NCI-H1436 (cell line): Measurements from ENCODE around the gene DSTN.

Source experiments
- DNase-seq: peaks from one replicate; lab custom pipeline; 2025; lab: John Stamatoyannopoulos, UW

Gene DSTN

GRCh38 chr20:17637985-17638640, 68.2 kb downstream of the DSTN start:
- no peak for DNase-seq

- no peak for DNase-seq
Observed at GRCh38 chr20:17638835-17639407, 69.0 kb downstream of the DSTN start.

- no peak for DNase-seq
Observed at GRCh38 chr20:17640146-17640874, 70.4 kb downstream of the DSTN start.

- no peak for DNase-seq
Observed at GRCh38 chr20:17640875-17641378, 71.1 kb downstream of the DSTN start.

GRCh38 chr20:17641520-17641964, 71.7 kb downstream of the DSTN start:
- DNase-seq, result no peak

- DNase-seq, result no peak
Observed at GRCh38 chr20:17641993-17642392, 72.1 kb downstream of the DSTN start.

- no peak for DNase-seq
Observed at GRCh38 chr20:17642404-17643269, 72.8 kb downstream of the DSTN start.

- DNase-seq, result no peak
Observed at GRCh38 chr20:17643531-17644188, 73.8 kb downstream of the DSTN start.

GRCh38 chr20:17644451-17644850, 74.6 kb downstream of the DSTN start:
- DNase-seq, result no peak

GRCh38 chr20:17645010-17645409, 75.1 kb downstream of the DSTN start:
- no peak for DNase-seq

- no peak for DNase-seq
Observed at GRCh38 chr20:17645546-17646208, 75.8 kb downstream of the DSTN start.

- peak; percentile 61 for DNase-seq
Observed at GRCh38 chr20:17646209-17646960, 76.5 kb downstream of the DSTN start.

- DNase-seq, result peak; percentile 68
Observed at GRCh38 chr20:17646961-17647301, 77.1 kb downstream of the DSTN start.

GRCh38 chr20:17647391-17648314, 77.8 kb downstream of the DSTN start:
- DNase-seq, result no peak

GRCh38 chr20:17648315-17648646, 78.4 kb downstream of the DSTN start:
- no peak for DNase-seq

GRCh38 chr20:17648791-17649730, 79.2 kb downstream of the DSTN start:
- DNase-seq, result peak; percentile 52

- no peak for DNase-seq
Observed at GRCh38 chr20:17650301-17651128, 80.6 kb downstream of the DSTN start.
